CD14-positive monocyte (primary cell): ENCODE measurements around the gene HNRNPF. TPM values are rescaled to one million over a fixed set of nuclear protein-coding genes. Genes with fewer than 3 reads are reported as not detected.

Source experiments
- DNase-seq, 3 donors: peaks; one replicate each; pipeline ENCODE4 v3.0.0-alpha.2; 2011 to 2022
- H2AFZ ChIP-seq: 2 replicates; pipeline ENCODE4 v1.6.0; 2012; ENCODE audit warnings: mild to moderate bottlenecking, low read depth, low read length, inconsistent platforms; ENCODE audit not compliant: insufficient read depth, poor library complexity, severe bottlenecking
- H3K27ac ChIP-seq, 2 donors: 1 replicate in 1 of 2; 2 replicates in 1 of 2; pipeline ENCODE4 v1.5.1; 2012 to 2013; ENCODE audit warnings: low read length in 2 of 2, control low read depth in 1 of 2, inconsistent platforms in 1 of 2, low read depth in 1 of 2, mild to moderate bottlenecking in 1 of 2
- H3K27me3 ChIP-seq, 2 donors: one replicate each; pipeline versions ENCODE4 v1.6.0 to v1.6.1; 2011 to 2013; ENCODE audit warnings: low read length in 2 of 2; ENCODE audit not compliant: control insufficient read depth in 2 of 2, insufficient read depth in 2 of 2
- H3K36me3 ChIP-seq, 2 donors: replicated peaks in 1 of 2; 1 replicate in 1 of 2; 2 replicates in 1 of 2; pipeline versions ENCODE4 v1.5.1 to v1.6.1; 2012 to 2013; ENCODE audit warnings: low read length in 2 of 2, control low read depth in 1 of 2, inconsistent platforms in 1 of 2, mild to moderate bottlenecking in 1 of 2; ENCODE audit not compliant: insufficient read depth in 2 of 2, control insufficient read depth in 1 of 2
- H3K4me1 ChIP-seq, 2 donors: 1 replicate in 1 of 2; 2 replicates in 1 of 2; pipeline versions ENCODE4 v1.5.1 to v1.6.1; 2012 to 2013; ENCODE audit warnings: low read length in 2 of 2, control low read depth in 1 of 2, inconsistent platforms in 1 of 2, mild to moderate bottlenecking in 1 of 2, moderate library complexity in 1 of 2; ENCODE audit not compliant: insufficient read depth in 2 of 2, control insufficient read depth in 1 of 2
- H3K4me2 ChIP-seq: replicated peaks from 2 replicates; pipeline ENCODE3; 2012; ENCODE audit warnings: low read length, moderate library complexity, mild to moderate bottlenecking; ENCODE audit not compliant: poor library complexity, severe bottlenecking; ENCODE audit errors: extremely low read depth
- H3K4me3 ChIP-seq, 3 experiments: fragments of 200-600 bp in 1 of 3; sonication (generic) in 1 of 3; replicated peaks in 1 of 3; 1 replicate in 2 of 3; 2 replicates in 1 of 3; pipeline ENCODE4 v1.5.1; 2011 to 2013; ENCODE audit warnings: low read length in 3 of 3, mild to moderate bottlenecking in 3 of 3, control low read depth in 2 of 3, low read depth in 2 of 3, inconsistent platforms in 1 of 3, moderate library complexity in 1 of 3
- H3K79me2 ChIP-seq: 2 replicates; pipeline ENCODE4 v1.6.0; 2012; ENCODE audit warnings: mild to moderate bottlenecking, control low read depth, inconsistent platforms, low read length, moderate library complexity; ENCODE audit not compliant: insufficient read depth
- H3K9ac ChIP-seq: 2 replicates; pipeline ENCODE4 v1.6.0; 2017; ENCODE audit warnings: low read length, mild to moderate bottlenecking; ENCODE audit not compliant: insufficient read depth, poor library complexity, severe bottlenecking
- H3K9me3 ChIP-seq, 2 donors: replicated peaks in 1 of 2; 1 replicate in 1 of 2; 2 replicates in 1 of 2; pipeline versions ENCODE4 v1.5.1 to v1.6.1; 2012 to 2013; ENCODE audit warnings: low read length in 2 of 2, control low read depth in 1 of 2; ENCODE audit not compliant: control insufficient read depth in 1 of 2, insufficient read depth in 1 of 2
- H4K20me1 ChIP-seq: 2 replicates; pipeline ENCODE4 v1.6.0; 2012; ENCODE audit warnings: mild to moderate bottlenecking, low read length, control low read depth, moderate library complexity; ENCODE audit not compliant: insufficient read depth
- H3K27ac Mint-ChIP-seq, 7 donors: one replicate each; pipeline ENCODE4 v1.8.0; 2020; ENCODE audit warnings: mild to moderate bottlenecking in 7 of 7, mixed read lengths in 7 of 7, moderate library complexity in 6 of 7, inconsistent platforms in 2 of 7
- H3K27me3 Mint-ChIP-seq, 3 donors: one replicate each; pipeline ENCODE4 v1.8.0; 2021 to 2022; ENCODE audit warnings: low read depth in 3 of 3, mild to moderate bottlenecking in 3 of 3, mixed read lengths in 3 of 3, moderate library complexity in 3 of 3, inconsistent platforms in 1 of 3
- H3K36me3 Mint-ChIP-seq, 2 donors: one replicate each; pipeline ENCODE4 v1.8.0; 2020; ENCODE audit warnings: mixed read lengths in 2 of 2, inconsistent platforms in 1 of 2, mild to moderate bottlenecking in 1 of 2
- H3K4me1 Mint-ChIP-seq: one replicate; pipeline ENCODE4 v1.8.0; 2020; ENCODE audit warnings: mild to moderate bottlenecking, mixed read lengths
- H3K4me3 Mint-ChIP-seq, 2 donors: one replicate each; pipeline ENCODE4 v1.8.0; 2020; ENCODE audit warnings: mild to moderate bottlenecking in 2 of 2, mixed read lengths in 2 of 2, moderate library complexity in 1 of 2
- H3K9me3 Mint-ChIP-seq, 7 donors: one replicate each; pipeline ENCODE4 v1.8.0; 2020 to 2022; ENCODE audit warnings: mixed read lengths in 7 of 7, mild to moderate bottlenecking in 6 of 7, moderate library complexity in 6 of 7, inconsistent platforms in 2 of 7
- WGBS: methylation state at CpG from one replicate; pipeline ENCODE4 v1.1.5; 2013; ENCODE audit warnings: missing lambda C conversion rate; ENCODE audit not compliant: insufficient coverage; 5-methylcytosine and 5-hydroxymethylcytosine counted together
- intact Hi-C, 2 donors: fragments of 100-400 bp; cut with micrococcal nuclease; formaldehyde crosslinking; loops; one replicate each; pipeline versions ENCODE4 v1.15.0 to v1.15.1; 2023
- polyA plus RNA-seq, 3 donors: library from polyadenylated mRNA; depleted of rRNA in 1 of 3; unstranded in 2 of 3; stranded (reverse) in 1 of 3; fragments of 300-500 nt in 2 of 3; fragments of >200 nt in 1 of 3; fragmentation: Illumina TruSeq in 2 of 3; gene quantifications; 1 replicate in 2 of 3; 2 replicates in 1 of 3; pipeline ENCODE4 v1.2.3, GENCODE V29; 2012 to 2021
- TF ChIP-seq, protein P1 (sequence below): fragments of 200-600 bp; IDR thresholded peaks from one replicate; pipeline ENCODE4 v1.8.0; 2022; ENCODE audit warnings: antibody characterized with exemption, mild to moderate bottlenecking

Gene HNRNPF
- polyA plus RNA-seq, 3 donors = 115 to 189 (median 188) TPM

DNA sequence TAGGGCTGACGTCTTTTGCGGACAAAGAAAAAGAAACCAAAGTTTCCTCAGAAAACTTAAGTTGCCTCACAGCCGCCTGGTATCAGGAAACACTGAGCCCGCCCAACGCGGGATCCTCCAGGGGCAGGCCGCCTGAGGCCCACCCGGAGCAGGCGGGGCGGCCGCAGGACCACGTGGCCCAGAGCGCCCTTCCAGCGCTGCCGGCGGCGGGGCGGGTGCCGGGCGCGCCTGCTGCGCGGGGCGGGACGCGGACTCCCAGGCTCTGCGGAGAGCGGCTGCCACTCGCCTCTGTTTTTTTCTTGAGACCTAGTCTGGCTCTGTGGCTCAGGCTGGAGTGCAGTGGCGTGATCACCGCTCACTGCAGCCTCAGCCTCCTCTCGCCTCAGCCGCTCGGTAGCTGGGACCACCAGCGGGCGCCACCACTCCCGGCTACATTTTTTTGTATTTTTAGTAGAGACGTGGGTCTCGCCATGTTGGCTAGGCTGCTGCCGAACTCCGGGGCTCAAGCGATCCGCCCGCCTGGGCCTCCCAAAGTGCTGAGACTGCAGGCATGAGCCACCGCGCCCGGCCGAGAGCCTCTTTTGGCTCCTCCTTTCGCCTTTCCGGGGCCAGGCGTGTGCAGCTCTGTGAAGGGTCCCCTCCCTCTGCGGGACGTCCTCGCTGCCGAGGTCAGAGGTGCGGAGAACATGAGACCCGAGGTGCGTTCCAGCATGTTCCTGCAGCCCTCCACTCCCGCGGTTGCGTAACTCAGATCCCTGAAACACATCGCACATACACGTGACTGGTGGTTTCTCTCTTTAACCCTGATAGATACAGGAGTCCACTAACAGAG, 11.6 kb upstream of the HNRNPF start:
- Mint-ChIP-seq H3K27ac (peak overlapping the region; percentile 97 to 99 (median 99)), H3K9me3 (no peaks in the 10 kb centered on the region)

DNA sequence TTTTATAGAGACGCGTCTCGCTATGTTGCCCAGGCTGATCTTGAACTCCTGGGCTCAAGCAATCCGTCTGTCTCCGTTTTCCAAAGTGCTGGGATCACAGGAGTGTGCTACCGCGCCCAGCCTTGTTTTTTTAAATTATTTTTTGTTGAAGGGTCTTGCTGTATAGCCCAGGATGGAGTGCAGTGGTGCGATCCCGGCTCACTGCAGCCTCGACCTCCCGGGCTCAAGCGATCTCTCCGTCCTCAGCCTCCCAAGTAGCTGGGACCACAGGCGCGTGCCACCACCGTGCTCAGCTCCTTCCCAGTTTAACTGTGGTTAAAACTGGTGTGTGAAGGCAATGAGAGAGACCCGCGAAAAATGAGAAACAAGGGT, 11.0 kb upstream of the HNRNPF start:
- 48% methylated on average over 12 of the region's 18 CpGs for whole genome bisulfite sequencing
- H3K79me2 ChIP-seq = peaks cover 6% of the 10 kb centered on the region
- peak overlapping the region; percentile 48 to 71 (median 52) for H3K4me3 ChIP-seq
- Mint-ChIP-seq H3K36me3 (no peaks in the 10 kb centered on the region), H3K27ac (peak overlapping the region; percentile 95 to 99 (median 97)), H3K27me3 (peaks cover 0 to 3% (median 0%) of the 10 kb centered on the region in 3 donors), H3K4me3 (peak overlapping the region; percentile 93), H3K4me1 (peaks cover 42% of the 10 kb centered on the region), H3K9me3 (no peaks in the 10 kb centered on the region)
- no peaks in the 10 kb centered on the region for H4K20me1 ChIP-seq
- no peaks in the 10 kb centered on the region for H3K9me3 ChIP-seq
- intact Hi-C loops = loop anchor here (2.0 kb wide), 2 partner anchors 15 to 17 kb away; partner anchors contain the start of gene ZNF487 (in 1 of the 2)
- H3K9ac ChIP-seq = peak overlapping the region; percentile 83
- peak overlapping the region; percentile 69 for H3K4me2 ChIP-seq
- H3K36me3 ChIP-seq = no peaks in the 10 kb centered on the region
- peak overlapping the region; percentile 95 to 96 for H3K27ac ChIP-seq
- peaks cover 48 to 52% of the 10 kb centered on the region in 2 donors for H3K4me1 ChIP-seq
- TF ChIP-seq, protein P1, sequence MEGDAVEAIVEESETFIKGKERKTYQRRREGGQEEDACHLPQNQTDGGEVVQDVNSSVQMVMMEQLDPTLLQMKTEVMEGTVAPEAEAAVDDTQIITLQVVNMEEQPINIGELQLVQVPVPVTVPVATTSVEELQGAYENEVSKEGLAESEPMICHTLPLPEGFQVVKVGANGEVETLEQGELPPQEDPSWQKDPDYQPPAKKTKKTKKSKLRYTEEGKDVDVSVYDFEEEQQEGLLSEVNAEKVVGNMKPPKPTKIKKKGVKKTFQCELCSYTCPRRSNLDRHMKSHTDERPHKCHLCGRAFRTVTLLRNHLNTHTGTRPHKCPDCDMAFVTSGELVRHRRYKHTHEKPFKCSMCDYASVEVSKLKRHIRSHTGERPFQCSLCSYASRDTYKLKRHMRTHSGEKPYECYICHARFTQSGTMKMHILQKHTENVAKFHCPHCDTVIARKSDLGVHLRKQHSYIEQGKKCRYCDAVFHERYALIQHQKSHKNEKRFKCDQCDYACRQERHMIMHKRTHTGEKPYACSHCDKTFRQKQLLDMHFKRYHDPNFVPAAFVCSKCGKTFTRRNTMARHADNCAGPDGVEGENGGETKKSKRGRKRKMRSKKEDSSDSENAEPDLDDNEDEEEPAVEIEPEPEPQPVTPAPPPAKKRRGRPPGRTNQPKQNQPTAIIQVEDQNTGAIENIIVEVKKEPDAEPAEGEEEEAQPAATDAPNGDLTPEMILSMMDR = no peak
- no peak for DNase-seq
- H2AFZ ChIP-seq = peak overlapping the region; percentile 62
- no peaks in the 10 kb centered on the region for H3K27me3 ChIP-seq

More for the DNA sequence above, 11.6 kb upstream of the HNRNPF start:
- Histone ChIP-seq H3K27ac (peak overlapping the region; percentile 95 to 96), H3K4me1 (peaks cover 48 to 52% of the 10 kb centered on the region in 2 donors), H3K9ac (peak overlapping the region; percentile 83), H3K4me2 (peak overlapping the region; percentile 69), H3K9me3 (no peaks in the 10 kb centered on the region), H3K36me3 (no peaks in the 10 kb centered on the region), H3K27me3 (no peaks in the 10 kb centered on the region), H4K20me1 (no peaks in the 10 kb centered on the region), H2AFZ (peak overlapping the region; percentile 62), H3K79me2 (peaks cover 6% of the 10 kb centered on the region), H3K4me3 (peak overlapping the region; percentile 52 to 71 (median 56))
- Mint-ChIP-seq H3K36me3 (no peaks in the 10 kb centered on the region), H3K27me3 (peaks cover 0 to 3% (median 0%) of the 10 kb centered on the region in 3 donors), H3K4me1 (peaks cover 42% of the 10 kb centered on the region), H3K4me3 (peak overlapping the region; percentile 93)
- DNase-seq = peak; percentile 79 to 83 (median 83)
- 0% methylated on average over 58 of the region's 63 CpGs for WGBS
- intact Hi-C loops = loop anchor here (2.0 kb wide), 2 partner anchors 14 to 16 kb away; partner anchors contain the start of gene ZNF487 (in 1 of the 2)
- TF ChIP-seq, protein P1 = no peak
